ENCODE measurements around the gene MBD3L4.

The MBD3L4 gene

GRCh38 chr19:7018828-7019227 is 21.2 kb downstream of the MBD3L4 start:
- DNase-seq (ENCODE audit: extremely low spot score): no peak
- ChIA-PET CTCF (interaction anchor here (0.6 kb wide), 1 partner anchor 1144 kb away, joined by 3 read pairs; no protein-coding TSS in a partner anchor), POLR2A (no interaction called here)
- no peak for TF ChIP-seq CTCF (IDR thresholded peaks at IDR 0.05; ENCODE audit: control extremely low read depth, extremely low read depth, low read depth, missing control alignments)

- no peak for TF ChIP-seq CTCF (IDR thresholded peaks at IDR 0.05; ENCODE audit: control extremely low read depth, extremely low read depth, low read depth, missing control alignments)
- DNase-seq (ENCODE audit: extremely low spot score): peak; percentile 40
- ChIA-PET POLR2A (no interaction called here), CTCF (no interaction called here)
Measured at GRCh38 chr19:7013678-7014077, 26.3 kb downstream of the MBD3L4 start.

- no peak for TF ChIP-seq CTCF (IDR thresholded peaks at IDR 0.05; ENCODE audit: control extremely low read depth, extremely low read depth, low read depth, missing control alignments)
- POLR2A ChIA-PET: no interaction called here
- CTCF ChIA-PET: no interaction called here
- DNase-seq (ENCODE audit: extremely low spot score): no peak
Measured at GRCh38 chr19:7010722-7011593, 29.0 kb downstream of the MBD3L4 start.

GRCh38 chr19:7007859-7008258 is 32.1 kb downstream of the MBD3L4 start:
- ChIA-PET POLR2A (no interaction called here), CTCF (no interaction called here)

GRCh38 chr19:7006135-7006704 is 33.8 kb downstream of the MBD3L4 start:
- no peak for DNase-seq (ENCODE audit: extremely low spot score)
- ChIA-PET CTCF (interaction anchor here (2.0 kb wide), 1 partner anchor 16 kb away, joined by 4 read pairs; no protein-coding TSS in a partner anchor), POLR2A (no interaction called here)
- TF ChIP-seq CTCF (IDR thresholded peaks at IDR 0.05; ENCODE audit: control extremely low read depth, extremely low read depth, low read depth, missing control alignments): no peak

More at GRCh38 chr19:7007859-7008258, 32.1 kb downstream of the MBD3L4 start:
- TF ChIP-seq CTCF (IDR thresholded peaks at IDR 0.05; ENCODE audit: control extremely low read depth, extremely low read depth, low read depth, missing control alignments): no peak
- DNase-seq (ENCODE audit: extremely low spot score): no peak

- CTCF ChIA-PET: interaction anchor here (1.0 to 2.0 kb wide), 5 partner anchors 10 to 878 kb away, joined by 3 to 4 read pairs (median 4); no protein-coding TSS in a partner anchor
- peak; percentile 46 for TF ChIP-seq CTCF (IDR thresholded peaks at IDR 0.05; ENCODE audit: control extremely low read depth, extremely low read depth, low read depth, missing control alignments)
- POLR2A ChIA-PET: no interaction called here
- DNase-seq (ENCODE audit: extremely low spot score): no peak
Measured at GRCh38 chr19:7004313-7004931, 35.6 kb downstream of the MBD3L4 start.

Data from GM10248 (cell line).